Liver (tissue), 3 donors: ENCODE data around the gene COMMD3.

Experiments
- EGR1 ChIP-seq, 2 donors: IDR thresholded peaks; 2 replicates each; pipeline ENCODE4 v1.6.1; 2016 to 2018; ENCODE audit warnings: antibody characterized with exemption in 2 of 2, low read depth in 2 of 2
- FOXA1 ChIP-seq: IDR thresholded peaks from 2 replicates; pipeline ENCODE4 v1.6.1; 2016; ENCODE audit warnings: antibody characterized with exemption
- GABPA ChIP-seq, 2 donors: IDR thresholded peaks in 1 of 2; conservative IDR thresholded peaks in 1 of 2; 2 replicates each; pipeline ENCODE4 v1.6.1; 2016; ENCODE audit warnings: antibody characterized with exemption in 2 of 2, mild to moderate bottlenecking in 1 of 2, moderate library complexity in 1 of 2
- HNF4A ChIP-seq, 2 donors: conservative IDR thresholded peaks; 2 replicates each; pipeline ENCODE4 v1.6.1; 2016; ENCODE audit warnings: antibody characterized with exemption in 2 of 2, mild to moderate bottlenecking in 2 of 2
- JUND ChIP-seq, 2 donors: IDR thresholded peaks; 2 replicates each; pipeline ENCODE4 v1.6.1; 2016; ENCODE audit warnings: antibody characterized with exemption in 2 of 2
- RAD21 ChIP-seq, 2 donors: IDR thresholded peaks; 2 replicates each; pipeline ENCODE4 v1.6.1; 2016; ENCODE audit warnings: antibody characterized with exemption in 2 of 2, mild to moderate bottlenecking in 2 of 2
- RXRA ChIP-seq, 2 donors: IDR thresholded peaks; 2 replicates each; pipeline ENCODE4 v1.6.1; 2017 to 2018; ENCODE audit warnings: antibody characterized with exemption in 2 of 2, mild to moderate bottlenecking in 1 of 2
- TAF1 ChIP-seq: conservative IDR thresholded peaks from 2 replicates; pipeline ENCODE4 v1.6.1; 2016; ENCODE audit warnings: antibody characterized with exemption, mild to moderate bottlenecking
- YY1 ChIP-seq: IDR thresholded peaks from 2 replicates; pipeline ENCODE4 v1.6.1; 2016; ENCODE audit warnings: antibody characterized with exemption, mild to moderate bottlenecking
- TF ChIP-seq, protein P1 (sequence below): fragments of 150-350 bp; IDR thresholded peaks from 2 replicates; pipeline ENCODE4 v1.5.1; 2017; ENCODE audit warnings: improper control_type of control experiment, low read depth, low read length; ENCODE audit not compliant: missing input control
- TF ChIP-seq, protein P2 (sequence below): IDR thresholded peaks from 2 replicates; pipeline ENCODE4 v1.6.1; 2016; ENCODE audit warnings: antibody characterized with exemption
- TF ChIP-seq, protein P3 (sequence below): IDR thresholded peaks from 2 replicates; pipeline ENCODE4 v1.6.1; 2016; ENCODE audit warnings: antibody characterized with exemption, mild to moderate bottlenecking
- TF ChIP-seq, protein P4 (sequence below): IDR thresholded peaks from 2 replicates; pipeline ENCODE4 v1.6.1; 2016; ENCODE audit warnings: antibody characterized with exemption
- TF ChIP-seq, protein P5 (sequence below): IDR thresholded peaks from 2 replicates; pipeline ENCODE4 v1.6.1; 2016; ENCODE audit warnings: antibody characterized with exemption
- donor health status: healthy.
- donor health status: healthy.

DNA sequence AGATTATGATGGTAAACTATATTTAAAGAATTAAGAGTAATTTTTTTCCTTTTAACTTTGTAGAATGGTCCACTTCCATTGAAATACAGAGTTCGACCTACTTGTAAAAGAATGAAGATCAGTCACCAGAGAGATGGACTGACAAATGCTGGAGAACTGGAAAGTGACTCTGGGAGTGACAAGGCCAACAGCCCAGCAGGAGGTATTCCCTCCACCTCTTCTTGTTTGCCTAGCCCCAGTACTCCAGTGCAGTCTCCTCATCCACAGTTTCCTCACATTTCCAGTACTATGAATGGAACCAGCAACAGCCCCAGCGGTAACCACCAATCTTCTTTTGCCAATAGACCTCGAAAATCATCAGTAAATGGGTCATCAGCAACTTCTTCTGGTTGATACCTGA is 13.0 kb downstream of the COMMD3 start:
- TF ChIP-seq, protein P1, sequence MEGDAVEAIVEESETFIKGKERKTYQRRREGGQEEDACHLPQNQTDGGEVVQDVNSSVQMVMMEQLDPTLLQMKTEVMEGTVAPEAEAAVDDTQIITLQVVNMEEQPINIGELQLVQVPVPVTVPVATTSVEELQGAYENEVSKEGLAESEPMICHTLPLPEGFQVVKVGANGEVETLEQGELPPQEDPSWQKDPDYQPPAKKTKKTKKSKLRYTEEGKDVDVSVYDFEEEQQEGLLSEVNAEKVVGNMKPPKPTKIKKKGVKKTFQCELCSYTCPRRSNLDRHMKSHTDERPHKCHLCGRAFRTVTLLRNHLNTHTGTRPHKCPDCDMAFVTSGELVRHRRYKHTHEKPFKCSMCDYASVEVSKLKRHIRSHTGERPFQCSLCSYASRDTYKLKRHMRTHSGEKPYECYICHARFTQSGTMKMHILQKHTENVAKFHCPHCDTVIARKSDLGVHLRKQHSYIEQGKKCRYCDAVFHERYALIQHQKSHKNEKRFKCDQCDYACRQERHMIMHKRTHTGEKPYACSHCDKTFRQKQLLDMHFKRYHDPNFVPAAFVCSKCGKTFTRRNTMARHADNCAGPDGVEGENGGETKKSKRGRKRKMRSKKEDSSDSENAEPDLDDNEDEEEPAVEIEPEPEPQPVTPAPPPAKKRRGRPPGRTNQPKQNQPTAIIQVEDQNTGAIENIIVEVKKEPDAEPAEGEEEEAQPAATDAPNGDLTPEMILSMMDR: no peak
- TF ChIP-seq, protein P2, sequence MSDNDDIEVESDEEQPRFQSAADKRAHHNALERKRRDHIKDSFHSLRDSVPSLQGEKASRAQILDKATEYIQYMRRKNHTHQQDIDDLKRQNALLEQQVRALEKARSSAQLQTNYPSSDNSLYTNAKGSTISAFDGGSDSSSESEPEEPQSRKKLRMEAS: no peak
- TF ChIP-seq YY1: no peak
- TF ChIP-seq, protein P3, sequence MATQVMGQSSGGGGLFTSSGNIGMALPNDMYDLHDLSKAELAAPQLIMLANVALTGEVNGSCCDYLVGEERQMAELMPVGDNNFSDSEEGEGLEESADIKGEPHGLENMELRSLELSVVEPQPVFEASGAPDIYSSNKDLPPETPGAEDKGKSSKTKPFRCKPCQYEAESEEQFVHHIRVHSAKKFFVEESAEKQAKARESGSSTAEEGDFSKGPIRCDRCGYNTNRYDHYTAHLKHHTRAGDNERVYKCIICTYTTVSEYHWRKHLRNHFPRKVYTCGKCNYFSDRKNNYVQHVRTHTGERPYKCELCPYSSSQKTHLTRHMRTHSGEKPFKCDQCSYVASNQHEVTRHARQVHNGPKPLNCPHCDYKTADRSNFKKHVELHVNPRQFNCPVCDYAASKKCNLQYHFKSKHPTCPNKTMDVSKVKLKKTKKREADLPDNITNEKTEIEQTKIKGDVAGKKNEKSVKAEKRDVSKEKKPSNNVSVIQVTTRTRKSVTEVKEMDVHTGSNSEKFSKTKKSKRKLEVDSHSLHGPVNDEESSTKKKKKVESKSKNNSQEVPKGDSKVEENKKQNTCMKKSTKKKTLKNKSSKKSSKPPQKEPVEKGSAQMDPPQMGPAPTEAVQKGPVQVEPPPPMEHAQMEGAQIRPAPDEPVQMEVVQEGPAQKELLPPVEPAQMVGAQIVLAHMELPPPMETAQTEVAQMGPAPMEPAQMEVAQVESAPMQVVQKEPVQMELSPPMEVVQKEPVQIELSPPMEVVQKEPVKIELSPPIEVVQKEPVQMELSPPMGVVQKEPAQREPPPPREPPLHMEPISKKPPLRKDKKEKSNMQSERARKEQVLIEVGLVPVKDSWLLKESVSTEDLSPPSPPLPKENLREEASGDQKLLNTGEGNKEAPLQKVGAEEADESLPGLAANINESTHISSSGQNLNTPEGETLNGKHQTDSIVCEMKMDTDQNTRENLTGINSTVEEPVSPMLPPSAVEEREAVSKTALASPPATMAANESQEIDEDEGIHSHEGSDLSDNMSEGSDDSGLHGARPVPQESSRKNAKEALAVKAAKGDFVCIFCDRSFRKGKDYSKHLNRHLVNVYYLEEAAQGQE: no peak
- TF ChIP-seq RAD21 (IDR thresholded peaks at IDR 0.05): no peak
- TF ChIP-seq JUND (IDR thresholded peaks at IDR 0.05): no peak
- TF ChIP-seq, protein P4, sequence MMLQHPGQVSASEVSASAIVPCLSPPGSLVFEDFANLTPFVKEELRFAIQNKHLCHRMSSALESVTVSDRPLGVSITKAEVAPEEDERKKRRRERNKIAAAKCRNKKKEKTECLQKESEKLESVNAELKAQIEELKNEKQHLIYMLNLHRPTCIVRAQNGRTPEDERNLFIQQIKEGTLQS: no peak
- TF ChIP-seq HNF4A (conservative IDR thresholded peaks at IDR 0.05): no peak
- TF ChIP-seq, protein P5, sequence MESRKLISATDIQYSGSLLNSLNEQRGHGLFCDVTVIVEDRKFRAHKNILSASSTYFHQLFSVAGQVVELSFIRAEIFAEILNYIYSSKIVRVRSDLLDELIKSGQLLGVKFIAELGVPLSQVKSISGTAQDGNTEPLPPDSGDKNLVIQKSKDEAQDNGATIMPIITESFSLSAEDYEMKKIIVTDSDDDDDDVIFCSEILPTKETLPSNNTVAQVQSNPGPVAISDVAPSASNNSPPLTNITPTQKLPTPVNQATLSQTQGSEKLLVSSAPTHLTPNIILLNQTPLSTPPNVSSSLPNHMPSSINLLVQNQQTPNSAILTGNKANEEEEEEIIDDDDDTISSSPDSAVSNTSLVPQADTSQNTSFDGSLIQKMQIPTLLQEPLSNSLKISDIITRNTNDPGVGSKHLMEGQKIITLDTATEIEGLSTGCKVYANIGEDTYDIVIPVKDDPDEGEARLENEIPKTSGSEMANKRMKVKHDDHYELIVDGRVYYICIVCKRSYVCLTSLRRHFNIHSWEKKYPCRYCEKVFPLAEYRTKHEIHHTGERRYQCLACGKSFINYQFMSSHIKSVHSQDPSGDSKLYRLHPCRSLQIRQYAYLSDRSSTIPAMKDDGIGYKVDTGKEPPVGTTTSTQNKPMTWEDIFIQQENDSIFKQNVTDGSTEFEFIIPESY: no peak
- no peak for TF ChIP-seq TAF1
- TF ChIP-seq RXRA (IDR thresholded peaks at IDR 0.05): no peak
- TF ChIP-seq GABPA (IDR thresholded peaks at IDR 0.05 in 1 of 2, conservative IDR thresholded peaks at IDR 0.05 in 1 of 2): no peak
- no peak for TF ChIP-seq FOXA1
- no peak for TF ChIP-seq EGR1 (IDR thresholded peaks at IDR 0.05; ENCODE audit: low read depth in 2 of 2)
